Spleen (tissue), 11 donors: ENCODE results near the gene SEC24C. TPM values are rescaled to one million over a fixed set of nuclear protein-coding genes. Genes with fewer than 3 reads are reported as not detected.

Experiments
- DNase-seq: peaks from one replicate; pipeline ENCODE4 v3.0.0-alpha.2; 2020
- H3K27ac ChIP-seq, 8 donors: fragments of 200-600 bp; sonication (generic) in 7 of 8; 1 replicate in 4 of 8; 2 replicates in 4 of 8; pipeline versions ENCODE4 v1.5.0 to v1.8.0; 2016 to 2021; ENCODE audit warnings: inconsistent platforms in 4 of 8, mild to moderate bottlenecking in 4 of 8, moderate library complexity in 1 of 8
- H3K27me3 ChIP-seq, 7 donors: fragments of 200-600 bp; sonication (generic) in 6 of 7; replicated peaks in 1 of 7; 1 replicate in 4 of 7; 2 replicates in 3 of 7; pipeline versions ENCODE4 v1.5.0 to v1.8.0; 2016 to 2021; ENCODE audit warnings: inconsistent platforms in 3 of 7, mild to moderate bottlenecking in 1 of 7
- H3K36me3 ChIP-seq, 6 donors: fragments of 200-600 bp; sonication (generic) in 5 of 6; 1 replicate in 4 of 6; 2 replicates in 2 of 6; pipeline versions ENCODE4 v1.5.0 to v1.8.0; 2016 to 2021; ENCODE audit warnings: inconsistent platforms in 2 of 6
- H3K4me1 ChIP-seq, 6 donors: fragments of 200-600 bp; sonication (generic) in 5 of 6; 1 replicate in 3 of 6; 2 replicates in 3 of 6; pipeline versions ENCODE4 v1.5.0 to v1.8.0; 2016 to 2021; ENCODE audit warnings: inconsistent platforms in 3 of 6
- H3K4me3 ChIP-seq, 8 donors: fragments of 200-600 bp; sonication (generic) in 7 of 8; 1 replicate in 4 of 8; 2 replicates in 4 of 8; pipeline versions ENCODE4 v1.5.0 to v1.8.0; 2016 to 2021; ENCODE audit warnings: inconsistent platforms in 4 of 8, mild to moderate bottlenecking in 4 of 8, moderate library complexity in 2 of 8
- H3K9me3 ChIP-seq, 8 donors: fragments of 200-600 bp; sonication (generic) in 7 of 8; 1 replicate in 4 of 8; 2 replicates in 4 of 8; pipeline versions ENCODE4 v1.5.0 to v1.8.0; 2016 to 2021; ENCODE audit warnings: inconsistent platforms in 4 of 8
- POLR2A ChIP-seq, 3 donors: fragments of 450-650 bp; IDR thresholded peaks; one replicate each; pipeline ENCODE4 v1.5.1; 2017; ENCODE audit warnings: antibody characterized with exemption in 3 of 3, mild to moderate bottlenecking in 1 of 3
- POLR2AphosphoS5 ChIP-seq, 3 donors: sonication (generic); formaldehyde crosslinking; IDR thresholded peaks; one replicate each; pipeline ENCODE4 v1.5.1; 2017; ENCODE audit warnings: antibody characterized with exemption in 3 of 3
- WGBS, 5 donors: extraction: QIAGEN DNeasy Blood & Tissue Kit in 3 of 5; methylation state at CpG; one replicate each; pipeline versions ENCODE4 v1.1.5 to v1.1.7; 2013 to 2018; 5-methylcytosine and 5-hydroxymethylcytosine counted together
- intact Hi-C: fragments of 100-400 bp; cut with DNase I; formaldehyde crosslinking; loops from one replicate; pipeline ENCODE4 v1.15.0; 2023; ENCODE audit warnings: low total_unique reads
- polyA plus RNA-seq, 3 donors: library from polyadenylated mRNA; stranded (reverse); fragments of 200-250 nt; gene quantifications; one replicate each; pipeline ENCODE4 v1.2.1, GENCODE V29; 2013
- total RNA-seq, 7 donors: library from RNA; depleted of rRNA in 3 of 7; stranded (reverse); fragments of >200 nt in 3 of 7; fragmentation: NEBNext Ultra II Directional in 4 of 7; extraction: Animal tissue kit (Norgen Biotek cat#: 25700) in 4 of 7; gene quantifications; one replicate each; pipeline versions ENCODE4 v1.1.0 to v1.2.1, GENCODE V29; 2016 to 2021
- TF ChIP-seq, protein P1 (sequence below), 11 experiments: fragments of 200-600 bp in 7 of 11; fragments of 450-650 bp in 4 of 11; sonication (generic) in 4 of 11; IDR thresholded peaks in 8 of 11; conservative IDR thresholded peaks in 3 of 11; 1 replicate in 7 of 11; 2 replicates in 4 of 11; pipeline versions ENCODE4 v1.4.0 to v1.8.0; 2016 to 2021; ENCODE audit warnings: antibody characterized with exemption in 11 of 11, inconsistent platforms in 4 of 11, mild to moderate bottlenecking in 1 of 11
- donor health status: healthy with polysubstance abuse.
- donor health status: DM: no; HTN: no; CAD: no; lungs with moderate emphysema.
- donor health status: DM: no; HTN: no; CAD: no.
- donor health status: Bipolar disorder and iron deficiency.
- donor health status: healthy.
- donor health status: DM: no; HTN: no; CAD: no.
- donor health status: DM: yes; HTN: yes; CAD: no.

SEC24C gene
- total and polyA plus RNA-seq, 10 donors: 20.4 to 75.6 (median 62.4) TPM

DNA sequence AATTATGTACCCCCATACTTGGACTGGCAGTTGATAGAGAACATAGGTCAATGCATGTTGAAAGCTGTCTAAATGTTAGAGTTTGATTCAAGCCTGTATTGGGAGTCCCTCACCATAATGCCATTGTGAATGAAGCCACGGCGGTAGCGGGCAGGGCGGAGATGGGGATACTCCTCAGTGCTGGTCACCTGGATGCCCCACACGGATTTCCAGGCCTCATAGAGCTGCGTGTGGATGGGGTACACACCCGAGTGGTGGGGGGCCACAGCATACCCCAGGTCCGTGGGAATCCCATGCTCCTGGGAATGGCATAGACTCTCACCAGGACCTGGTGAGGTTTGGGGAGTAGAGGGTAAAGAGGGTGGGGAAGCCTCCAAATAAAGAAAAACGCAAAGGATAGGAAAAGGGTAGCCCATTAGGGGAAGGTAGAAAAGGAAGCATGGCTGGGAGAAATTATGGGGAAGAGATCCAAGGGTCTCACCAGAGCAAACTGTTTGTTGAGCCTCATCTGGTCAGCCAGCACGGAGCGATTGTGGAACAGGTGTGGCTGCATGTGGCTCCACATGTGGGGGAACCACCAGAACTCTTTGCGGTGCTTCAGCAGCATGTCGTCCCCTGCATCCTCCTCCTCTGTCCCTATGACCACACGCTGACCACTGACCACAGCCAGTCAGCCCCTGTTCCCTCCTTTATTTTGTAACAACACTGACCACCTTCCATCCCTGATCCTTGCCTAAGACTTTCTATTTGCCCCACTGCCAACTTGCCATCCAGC lies 62.2 kb downstream of the SEC24C start:
- H3K4me1 ChIP-seq: peaks cover 18 to 87% (median 58%) of the 10 kb centered on the region in 6 donors
- WGBS, 5 donors: 91 to 95% (median 94%) methylated on average over 14 of the region's 14 CpGs
- no peak for DNase-seq
- no peaks in the 10 kb centered on the region for H3K9me3 ChIP-seq
- intact Hi-C loops: no loop called here
- H3K4me3 ChIP-seq: peak overlapping the region in 1 of 8 donors; percentile 26
- peaks cover 0 to 87% (median 74%) of the 10 kb centered on the region in 6 donors for H3K36me3 ChIP-seq
- H3K27me3 ChIP-seq: no peaks in the 10 kb centered on the region
- H3K27ac ChIP-seq: peak overlapping the region in 2 of 8 donors; percentile 11 to 13
- no peak for TF ChIP-seq POLR2A (IDR thresholded peaks at IDR 0.05)
- TF ChIP-seq, protein P1, sequence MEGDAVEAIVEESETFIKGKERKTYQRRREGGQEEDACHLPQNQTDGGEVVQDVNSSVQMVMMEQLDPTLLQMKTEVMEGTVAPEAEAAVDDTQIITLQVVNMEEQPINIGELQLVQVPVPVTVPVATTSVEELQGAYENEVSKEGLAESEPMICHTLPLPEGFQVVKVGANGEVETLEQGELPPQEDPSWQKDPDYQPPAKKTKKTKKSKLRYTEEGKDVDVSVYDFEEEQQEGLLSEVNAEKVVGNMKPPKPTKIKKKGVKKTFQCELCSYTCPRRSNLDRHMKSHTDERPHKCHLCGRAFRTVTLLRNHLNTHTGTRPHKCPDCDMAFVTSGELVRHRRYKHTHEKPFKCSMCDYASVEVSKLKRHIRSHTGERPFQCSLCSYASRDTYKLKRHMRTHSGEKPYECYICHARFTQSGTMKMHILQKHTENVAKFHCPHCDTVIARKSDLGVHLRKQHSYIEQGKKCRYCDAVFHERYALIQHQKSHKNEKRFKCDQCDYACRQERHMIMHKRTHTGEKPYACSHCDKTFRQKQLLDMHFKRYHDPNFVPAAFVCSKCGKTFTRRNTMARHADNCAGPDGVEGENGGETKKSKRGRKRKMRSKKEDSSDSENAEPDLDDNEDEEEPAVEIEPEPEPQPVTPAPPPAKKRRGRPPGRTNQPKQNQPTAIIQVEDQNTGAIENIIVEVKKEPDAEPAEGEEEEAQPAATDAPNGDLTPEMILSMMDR (IDR thresholded peaks at IDR 0.05 in 8 of 11, conservative IDR thresholded peaks at IDR 0.05 in 3 of 11): no peak
- TF ChIP-seq POLR2AphosphoS5 (IDR thresholded peaks at IDR 0.05): no peak

DNA sequence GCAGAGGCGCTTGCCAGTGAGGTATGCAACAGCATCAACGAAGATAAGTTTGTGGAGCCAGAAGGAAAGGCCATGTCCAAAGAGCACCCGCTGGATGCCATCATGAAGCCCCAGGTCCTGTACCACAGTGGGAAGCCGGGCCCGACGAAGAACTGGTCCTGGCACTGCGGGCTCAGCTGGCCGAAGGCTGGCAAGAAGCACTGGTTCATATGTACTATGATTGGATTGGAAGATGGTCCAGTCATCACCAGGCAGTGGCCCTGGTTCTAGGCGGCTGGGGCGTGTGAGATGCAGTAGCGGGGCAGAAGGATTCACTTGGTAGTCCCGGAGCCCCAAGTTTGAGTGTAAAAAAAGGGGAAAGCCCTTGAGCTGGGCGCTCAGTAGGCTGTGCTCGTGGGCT lies 63.3 kb downstream of the SEC24C start:
- TF ChIP-seq, protein P1 (IDR thresholded peaks at IDR 0.05 in 8 of 11, conservative IDR thresholded peaks at IDR 0.05 in 3 of 11): no peak
- TF ChIP-seq POLR2A (IDR thresholded peaks at IDR 0.05): no peak
- TF ChIP-seq POLR2AphosphoS5 (IDR thresholded peaks at IDR 0.05): peak in 1 of 3 donors; percentile 48
- peak overlapping the region in 1 of 8 donors; percentile 13 for H3K27ac ChIP-seq
- intact Hi-C loops: no loop called here
- peaks cover 0 to 76% (median 62%) of the 10 kb centered on the region in 6 donors for H3K36me3 ChIP-seq
- H3K4me1 ChIP-seq: peaks cover 18 to 86% (median 61%) of the 10 kb centered on the region in 6 donors
- WGBS, 5 donors: 96 to 98% (median 97%) methylated on average over 14 of the region's 14 CpGs
- peak overlapping the region in 1 of 8 donors; percentile 26 for H3K4me3 ChIP-seq
- H3K27me3 ChIP-seq: no peaks in the 10 kb centered on the region
- no peaks in the 10 kb centered on the region for H3K9me3 ChIP-seq
- no peak for DNase-seq

DNA sequence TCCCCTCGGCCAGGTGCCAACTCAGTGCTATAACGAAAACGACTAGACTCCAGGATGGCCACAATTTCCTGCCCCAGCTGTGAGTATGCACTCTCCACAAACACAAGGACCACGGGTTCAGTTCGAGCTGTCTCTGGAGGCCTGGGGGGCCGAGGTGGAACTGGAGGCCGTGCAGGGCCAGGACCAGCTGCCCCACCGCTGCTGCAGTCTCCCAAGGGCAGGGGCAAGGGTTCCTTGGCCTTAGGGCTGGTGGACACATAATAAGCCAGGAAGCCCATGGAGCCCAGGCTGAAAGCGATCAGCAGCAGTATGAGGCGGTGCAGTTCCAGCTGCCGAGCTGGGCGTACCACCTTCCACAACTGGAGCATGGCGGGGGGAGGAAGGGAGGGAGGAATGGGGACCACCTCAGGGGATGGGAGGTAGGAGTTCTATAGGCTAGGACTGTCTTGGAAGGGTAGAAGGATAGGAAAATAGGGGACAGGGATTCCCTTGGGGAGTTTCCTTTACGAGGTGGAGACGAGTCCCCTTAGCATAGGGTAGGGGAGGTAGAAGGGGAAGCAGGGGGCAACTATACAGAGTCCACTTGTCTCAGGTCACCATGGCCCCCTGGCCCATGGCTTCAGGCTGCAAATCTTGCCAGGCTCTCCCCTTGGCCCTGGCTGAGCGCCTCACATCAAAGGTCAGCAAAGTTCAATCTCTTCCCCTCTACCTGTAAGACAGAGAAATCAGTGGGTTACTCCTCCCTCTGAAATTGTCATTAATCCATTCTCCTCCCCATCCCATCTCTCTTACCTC lies 64.0 kb downstream of the SEC24C start:
- TF ChIP-seq POLR2AphosphoS5 (IDR thresholded peaks at IDR 0.05) (peak in 1 of 3 donors; percentile 48), POLR2A (IDR thresholded peaks at IDR 0.05) (no peak)
- TF ChIP-seq, protein P1 (IDR thresholded peaks at IDR 0.05 in 8 of 11, conservative IDR thresholded peaks at IDR 0.05 in 3 of 11): no peak
- intact Hi-C loops: no loop called here
- 89 to 94% (median 90%) methylated on average over 16 of the region's 16 CpGs for WGBS, 5 donors
- H3K36me3 ChIP-seq: peaks cover 0 to 76% (median 55%) of the 10 kb centered on the region in 6 donors
- H3K4me1 ChIP-seq: peaks cover 18 to 86% (median 63%) of the 10 kb centered on the region in 6 donors
- H3K9me3 ChIP-seq: no peaks in the 10 kb centered on the region
- peak overlapping the region in 1 of 8 donors; percentile 26 for H3K4me3 ChIP-seq
- peak overlapping the region in 1 of 8 donors; percentile 100 for H3K27ac ChIP-seq
- DNase-seq: no peak
- H3K27me3 ChIP-seq: no peaks in the 10 kb centered on the region
